Pulmonary artery endothelial cell (primary cell): ENCODE measurements around the gene CCDC141. TPM values are rescaled to one million over a fixed set of nuclear protein-coding genes. Genes with fewer than 3 reads are reported as not detected.
A peak's percentile ranks its signal among the peaks of the same experiment; 100 is the strongest.

Experiments
- DNase-seq: peaks from one replicate; pipeline ENCODE4 v3.0.0-alpha.2; 2011; ENCODE audit warnings: low read depth, low spot score
- total RNA-seq: library from RNA; depleted of rRNA; stranded (reverse); fragments of >200 nt; gene quantifications from 2 replicates; pipeline ENCODE4 v1.2.3, GENCODE V29; 2014

CCDC141 gene
- total RNA-seq, 1 donor from 2014 or later: under 0.01 TPM

DNA sequence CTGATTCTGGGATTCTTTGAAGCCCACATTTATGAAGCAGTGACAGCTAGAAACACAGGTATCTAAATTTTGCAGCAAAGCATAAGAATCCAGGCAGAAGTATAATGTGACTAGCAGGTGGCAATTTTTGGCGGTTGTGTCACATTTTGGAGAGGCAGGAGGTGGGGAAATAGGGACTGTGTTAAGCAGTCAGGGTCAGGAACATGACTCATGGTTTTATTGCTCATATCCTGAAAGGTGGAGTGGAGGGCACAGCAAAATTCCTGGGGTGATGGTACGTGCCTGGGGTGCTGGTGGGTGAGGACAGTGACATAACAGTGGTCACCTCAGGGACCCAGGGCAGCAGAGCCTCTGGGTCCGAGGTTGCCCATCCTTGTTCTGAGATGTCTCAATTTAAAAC is 179.2 kb downstream of the CCDC141 start:
- no peak for DNase-seq

- no peak for DNase-seq
These were observed 183.9 kb downstream of the CCDC141 start for GRCh38 chr2:178865999-178866398.

- no peak for DNase-seq
These were observed 184.6 kb downstream of the CCDC141 start for GRCh38 chr2:178865146-178865936.

DNA sequence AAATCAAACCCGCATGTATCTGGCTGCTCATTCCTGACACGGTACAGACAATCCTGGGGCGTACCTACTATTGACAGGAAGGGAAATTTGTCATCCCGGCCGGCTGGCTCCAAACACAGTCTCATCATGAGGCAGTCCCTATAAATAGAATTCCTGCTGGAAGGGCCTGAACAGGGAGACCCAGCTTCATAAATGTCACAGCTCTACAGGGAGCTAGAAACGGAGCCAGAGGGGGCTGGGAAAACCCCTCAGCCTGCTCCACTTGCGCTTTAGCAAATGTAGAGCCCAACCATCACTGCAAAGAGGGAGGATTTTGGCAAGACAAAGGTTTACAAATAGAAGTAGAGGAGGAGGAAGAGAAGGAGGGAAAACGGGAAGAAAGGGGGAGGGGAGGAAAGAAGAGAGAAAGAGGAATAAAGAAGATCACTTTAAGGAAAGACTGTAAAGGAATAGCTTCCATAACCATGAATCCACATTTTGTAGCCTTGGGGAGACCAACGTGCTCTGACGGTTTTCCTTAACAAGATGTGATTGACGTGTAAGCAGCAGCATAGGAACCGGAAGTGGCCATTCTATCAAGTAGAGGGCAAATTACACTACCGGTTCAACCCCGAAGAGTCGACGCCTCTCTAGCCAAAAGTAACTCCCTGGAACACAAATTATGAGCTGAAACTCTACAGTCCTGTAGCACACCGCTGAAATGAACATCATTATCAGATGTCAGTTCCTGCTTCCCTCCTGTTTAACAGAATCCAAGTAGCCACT is 185.9 kb downstream of the CCDC141 start:
- peak; percentile 39 for DNase-seq

DNA sequence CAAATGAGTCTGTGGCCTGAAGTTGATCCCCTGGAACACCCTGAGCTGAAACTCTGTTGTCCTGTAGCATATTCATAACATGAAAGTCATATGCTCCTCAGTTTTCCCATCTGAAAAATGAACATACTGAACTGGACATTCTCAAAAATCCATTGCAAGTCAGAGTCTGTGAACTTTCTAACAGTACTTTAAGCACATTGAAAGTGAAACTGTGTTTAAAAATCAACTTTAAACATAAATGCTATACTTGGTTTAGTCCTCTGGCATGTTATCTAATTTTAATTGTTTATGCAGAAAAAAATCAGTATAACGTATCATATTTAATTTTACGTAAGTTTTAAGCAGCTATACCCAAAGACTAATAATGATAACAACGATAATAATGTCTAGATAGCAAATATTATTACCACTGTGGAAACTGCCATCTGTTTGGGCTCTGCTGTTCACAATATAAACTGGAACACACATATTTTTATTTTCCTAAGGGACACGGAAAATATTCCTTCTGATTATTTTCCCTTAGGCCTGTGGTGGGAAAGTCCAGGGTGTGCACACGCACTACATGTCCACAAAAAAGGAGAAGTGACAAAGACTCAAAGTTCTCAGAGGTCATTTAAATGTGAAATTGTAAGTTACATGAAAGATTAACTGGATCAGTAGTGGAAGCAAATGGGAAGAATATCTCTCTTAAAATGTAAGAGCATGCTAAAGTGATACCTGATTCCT is 186.6 kb downstream of the CCDC141 start:
- no peak for DNase-seq

DNA sequence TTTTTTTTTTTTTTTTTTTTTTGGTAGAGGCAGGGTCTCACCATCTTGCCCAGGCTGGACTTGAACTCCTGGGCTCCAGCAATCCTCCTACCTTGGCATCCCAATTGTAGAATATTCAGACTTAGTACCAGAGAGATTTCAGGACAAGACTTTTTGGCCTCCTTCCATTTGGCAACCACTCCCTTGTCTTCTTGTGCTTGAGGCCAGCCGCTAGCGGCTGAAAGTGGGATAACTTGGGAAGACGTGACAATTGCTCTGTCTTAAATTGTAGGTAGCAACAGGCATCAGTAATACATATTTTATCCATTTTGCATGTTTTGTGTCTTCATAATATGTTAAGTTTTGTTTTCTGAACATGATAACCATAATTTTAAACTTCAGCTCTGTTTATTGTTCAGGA is 189.4 kb downstream of the CCDC141 start:
- no peak for DNase-seq

DNA sequence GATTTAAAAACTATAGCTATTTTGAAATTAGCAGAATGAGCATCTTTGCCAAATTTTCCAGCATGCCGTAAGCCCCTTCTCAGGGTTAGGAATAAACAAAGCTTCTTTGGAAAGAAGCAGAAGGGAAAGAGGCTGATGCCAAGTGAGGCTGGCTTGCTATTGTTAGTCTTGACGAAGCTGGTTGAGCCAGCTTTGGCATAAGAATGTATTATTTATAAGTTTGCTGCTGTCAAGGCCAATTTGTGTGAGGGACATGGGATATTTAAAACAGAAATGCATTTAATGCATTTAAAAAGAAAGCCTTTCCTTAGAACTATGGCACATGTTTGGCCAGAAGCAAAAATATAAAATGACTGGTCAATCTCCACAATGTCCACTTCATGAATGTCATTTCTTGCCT is 190.2 kb downstream of the CCDC141 start:
- no peak for DNase-seq

GRCh38 chr2:178858896-178859625 is 190.9 kb downstream of the CCDC141 start:
- DNase-seq: no peak

DNA sequence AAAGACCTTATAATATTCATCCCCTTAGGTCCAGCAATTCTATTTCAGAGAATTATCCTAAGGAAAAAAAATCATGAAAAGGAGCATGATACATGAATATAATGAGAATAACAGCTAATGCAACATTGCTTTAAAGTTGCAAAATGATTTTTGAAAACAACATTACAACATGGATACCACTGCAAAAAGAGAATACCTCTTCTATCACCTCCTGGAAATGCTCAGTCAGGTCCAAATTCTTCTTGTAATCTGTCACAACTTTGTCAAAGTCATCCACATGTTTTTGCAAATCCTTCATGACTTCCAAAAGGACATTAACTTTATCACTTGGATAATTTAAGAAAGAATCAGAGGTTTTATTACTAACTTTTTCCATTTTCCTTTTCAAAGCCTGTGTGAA is 194.8 kb downstream of the CCDC141 start:
- DNase-seq: no peak

DNA sequence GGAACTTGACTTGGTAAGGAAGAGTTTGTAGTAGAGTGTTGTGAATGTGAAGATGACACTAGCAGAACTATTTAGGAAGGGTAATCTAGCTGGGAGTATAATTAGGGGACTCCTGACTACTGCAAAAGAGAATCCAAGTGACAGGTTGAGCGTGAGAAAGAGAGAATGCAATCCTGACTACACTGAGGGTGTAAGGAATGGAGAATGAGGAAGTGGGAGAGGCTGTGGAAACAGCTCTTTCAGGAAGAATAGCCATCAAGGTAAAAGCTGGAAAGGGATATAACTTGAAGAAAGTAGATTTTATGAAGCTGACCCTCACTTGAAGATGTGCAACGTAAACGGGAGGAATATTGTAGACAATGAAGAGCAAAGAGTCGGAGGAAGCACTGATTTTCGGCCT is 201.6 kb downstream of the CCDC141 start:
- DNase-seq: no peak

GRCh38 chr2:178846458-178846802 is 203.5 kb downstream of the CCDC141 start:
- no peak for DNase-seq

DNA sequence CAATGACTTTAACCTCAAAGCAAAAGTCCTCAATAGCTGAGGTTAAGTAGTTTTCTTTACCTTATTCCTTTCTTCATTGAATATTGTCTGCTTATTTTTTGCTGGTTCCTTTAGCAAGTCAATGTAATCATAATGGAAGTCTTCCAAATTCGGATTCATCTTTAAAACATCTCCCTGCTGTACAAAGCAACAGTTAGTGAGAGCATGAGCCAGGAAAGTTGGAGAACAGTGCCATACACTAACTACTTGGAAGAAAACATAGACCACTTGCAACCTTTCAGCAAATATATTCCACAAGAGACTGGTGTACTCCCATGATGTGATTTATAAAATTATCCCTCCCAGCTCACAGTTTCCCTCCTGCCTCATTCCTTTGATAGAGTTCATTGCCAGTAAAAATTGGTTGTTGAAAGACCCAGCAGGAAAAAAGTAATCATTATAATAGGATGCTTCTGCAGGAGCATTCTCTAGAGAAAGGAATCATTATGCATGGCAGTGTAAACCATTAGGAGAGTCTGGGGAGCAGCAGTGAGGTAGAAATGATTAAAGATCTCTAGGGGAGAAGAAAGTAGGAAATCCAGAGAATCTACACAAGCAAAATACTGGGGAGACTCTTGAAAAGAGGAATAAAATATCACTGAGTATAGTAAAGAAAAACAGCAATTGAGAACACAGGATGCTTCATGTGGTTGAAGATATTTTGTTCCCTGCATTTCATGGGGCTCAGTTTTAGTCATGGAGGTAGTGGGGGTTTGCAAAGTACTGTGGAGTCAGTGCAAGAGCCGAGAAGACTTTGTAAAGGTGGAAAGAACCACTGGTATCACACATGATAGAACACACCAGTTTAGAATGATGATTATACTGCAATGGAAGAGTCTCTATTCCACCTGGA is 204.1 kb downstream of the CCDC141 start:
- DNase-seq: no peak

DNA sequence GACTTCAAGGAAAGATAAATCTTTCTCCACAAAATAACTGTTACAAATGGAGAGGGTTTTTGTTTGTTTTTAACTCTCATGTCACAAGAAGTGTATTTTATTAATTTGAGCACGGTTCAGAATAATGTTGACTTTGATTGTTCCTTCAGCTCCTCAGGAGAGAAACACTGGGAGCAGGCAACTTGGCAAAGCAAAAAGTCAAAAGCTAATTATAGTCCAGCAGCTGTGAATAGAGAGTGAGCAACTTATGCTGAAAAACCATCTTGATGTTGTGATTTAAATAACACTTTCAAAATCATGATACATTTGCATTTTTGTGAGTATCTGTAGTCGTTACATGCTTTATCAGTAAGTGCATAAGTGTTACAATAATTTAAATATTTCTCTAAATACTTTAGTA is 205.2 kb downstream of the CCDC141 start:
- DNase-seq: no peak

GRCh38 chr2:178844269-178844668 is 205.7 kb downstream of the CCDC141 start:
- DNase-seq: no peak

DNA sequence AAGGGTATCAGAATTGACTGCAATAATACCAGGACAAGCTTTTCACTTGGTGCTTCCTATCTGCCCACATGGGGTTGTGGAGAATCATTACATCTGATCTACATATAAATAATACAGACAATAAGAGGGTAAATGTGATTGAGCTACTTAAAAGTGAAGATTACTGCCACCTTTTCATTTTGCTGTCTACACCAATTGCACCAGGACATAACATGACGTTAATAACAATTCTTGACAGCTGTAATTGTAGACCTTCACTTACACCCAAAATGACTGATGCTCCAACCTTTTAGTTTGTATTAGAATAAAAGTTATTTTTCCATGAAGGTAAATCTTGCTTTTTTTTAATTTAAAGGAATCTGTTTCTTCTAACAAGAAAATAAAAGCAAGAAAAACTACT is 206.2 kb downstream of the CCDC141 start:
- no peak for DNase-seq

DNA sequence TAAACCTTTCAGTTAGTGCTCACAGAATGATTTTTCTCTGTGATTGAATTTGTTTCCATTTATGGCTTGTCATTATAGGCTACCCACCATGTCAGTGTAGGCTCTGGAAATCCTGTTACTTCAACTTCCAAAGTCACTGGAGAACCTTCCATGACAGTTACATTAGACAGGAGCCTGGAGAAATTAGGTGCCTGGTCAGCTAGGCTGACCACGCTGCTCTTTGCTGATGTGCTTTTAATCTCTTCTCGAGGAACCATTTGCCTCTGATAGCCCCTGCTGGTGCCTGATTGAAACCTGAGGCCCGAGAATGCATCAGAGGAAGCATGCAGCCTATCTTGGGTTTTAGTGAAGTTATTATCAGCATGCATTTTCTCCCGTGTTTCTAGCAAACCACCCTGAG is 213.1 kb downstream of the CCDC141 start:
- DNase-seq: no peak

GRCh38 chr2:178834086-178834485 is 215.9 kb downstream of the CCDC141 start:
- DNase-seq: no peak

- no peak for DNase-seq
These were observed 216.6 kb downstream of the CCDC141 start for GRCh38 chr2:178833382-178833781.

- no peak for DNase-seq
These were observed 219.5 kb downstream of the CCDC141 start for GRCh38 chr2:178830451-178830850.

- no peak for DNase-seq
These were observed 220.0 kb downstream of the CCDC141 start for GRCh38 chr2:178829981-178830380.
